Ascending aorta (tissue), 2 donors: ENCODE results near the gene PIM1. TPM values are rescaled to one million over a fixed set of nuclear protein-coding genes. Genes with fewer than 3 reads are reported as not detected.

Experiments used
- DNase-seq, 2 donors: peaks; one replicate each; pipeline ENCODE4 v3.0.0-alpha.2; 2019; ENCODE audit warnings: low spot score in 2 of 2
- H3K27ac ChIP-seq, 2 donors: fragments of 200-600 bp; sonication (generic); one replicate each; pipeline ENCODE4 v1.5.1; 2016 to 2017; ENCODE audit warnings: mild to moderate bottlenecking in 1 of 2
- H3K27me3 ChIP-seq: fragments of 200-600 bp; sonication (generic); one replicate; pipeline ENCODE4 v1.5.1; 2017
- H3K36me3 ChIP-seq, 2 donors: fragments of 200-600 bp; sonication (generic); one replicate each; pipeline ENCODE4 v1.5.1; 2016
- H3K4me1 ChIP-seq, 2 donors: fragments of 200-600 bp; sonication (generic); one replicate each; pipeline ENCODE4 v1.5.1; 2016 to 2017; ENCODE audit warnings: mild to moderate bottlenecking in 1 of 2
- H3K4me3 ChIP-seq, 2 donors: fragments of 200-600 bp; sonication (generic); one replicate each; pipeline ENCODE4 v1.5.1; 2016 to 2017; ENCODE audit warnings: mild to moderate bottlenecking in 1 of 2
- H3K9me3 ChIP-seq, 2 donors: fragments of 200-600 bp; sonication (generic); one replicate each; pipeline ENCODE4 v1.5.1; 2016
- intact Hi-C: fragments of 100-400 bp; cut with DNase I; formaldehyde crosslinking; loops from one replicate; pipeline ENCODE4 v1.15.1; 2023
- total RNA-seq: library from RNA; depleted of rRNA; stranded (reverse); fragments of >200 nt; gene quantifications from one replicate; pipeline ENCODE4 v1.1.0, GENCODE V29; 2016
- TF ChIP-seq, protein P1 (sequence below), 3 experiments: fragments of 200-600 bp in 2 of 3; fragments of 450-650 bp in 1 of 3; sonication (generic) in 2 of 3; IDR thresholded peaks; one replicate each; pipeline ENCODE4 v1.5.1; 2016 to 2019; ENCODE audit warnings: antibody characterized with exemption in 3 of 3, mild to moderate bottlenecking in 1 of 3, moderate library complexity in 1 of 3

The PIM1 gene
- total RNA-seq, 1 donor from 2014 or later, result 17.7 TPM

DNA sequence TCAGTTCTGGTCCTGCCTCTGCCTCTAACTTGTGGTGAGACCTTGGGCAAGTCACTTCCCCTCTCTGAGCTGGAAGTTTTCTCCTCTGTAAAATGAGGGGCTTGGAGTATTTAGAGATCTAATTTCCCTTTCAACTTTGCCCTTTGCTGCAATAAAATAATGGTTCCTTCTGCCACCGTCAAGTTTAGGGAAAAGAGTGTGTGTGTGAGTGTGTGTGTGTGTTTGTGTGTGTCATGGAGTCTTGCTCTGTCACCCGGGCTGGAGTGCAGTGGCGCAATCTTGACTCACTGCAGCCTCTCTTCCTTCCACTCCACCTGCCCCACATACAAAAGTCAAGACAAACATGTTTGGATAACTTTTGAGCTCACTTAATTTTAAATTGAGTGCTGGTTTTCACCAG is 39.2 kb upstream of the PIM1 start:
- Histone ChIP-seq H3K27me3 (no peaks in the 10 kb centered on the region), H3K4me3 (no peak overlapping the region), H3K4me1 (peaks cover 5 to 22% of the 10 kb centered on the region in 2 donors), H3K36me3 (no peaks in the 10 kb centered on the region), H3K27ac (peak overlapping the region; percentile 26 to 73), H3K9me3 (no peaks in the 10 kb centered on the region)
- TF ChIP-seq, protein P1, sequence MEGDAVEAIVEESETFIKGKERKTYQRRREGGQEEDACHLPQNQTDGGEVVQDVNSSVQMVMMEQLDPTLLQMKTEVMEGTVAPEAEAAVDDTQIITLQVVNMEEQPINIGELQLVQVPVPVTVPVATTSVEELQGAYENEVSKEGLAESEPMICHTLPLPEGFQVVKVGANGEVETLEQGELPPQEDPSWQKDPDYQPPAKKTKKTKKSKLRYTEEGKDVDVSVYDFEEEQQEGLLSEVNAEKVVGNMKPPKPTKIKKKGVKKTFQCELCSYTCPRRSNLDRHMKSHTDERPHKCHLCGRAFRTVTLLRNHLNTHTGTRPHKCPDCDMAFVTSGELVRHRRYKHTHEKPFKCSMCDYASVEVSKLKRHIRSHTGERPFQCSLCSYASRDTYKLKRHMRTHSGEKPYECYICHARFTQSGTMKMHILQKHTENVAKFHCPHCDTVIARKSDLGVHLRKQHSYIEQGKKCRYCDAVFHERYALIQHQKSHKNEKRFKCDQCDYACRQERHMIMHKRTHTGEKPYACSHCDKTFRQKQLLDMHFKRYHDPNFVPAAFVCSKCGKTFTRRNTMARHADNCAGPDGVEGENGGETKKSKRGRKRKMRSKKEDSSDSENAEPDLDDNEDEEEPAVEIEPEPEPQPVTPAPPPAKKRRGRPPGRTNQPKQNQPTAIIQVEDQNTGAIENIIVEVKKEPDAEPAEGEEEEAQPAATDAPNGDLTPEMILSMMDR (IDR thresholded peaks at IDR 0.05), result no peak
- DNase-seq, result peak; percentile 39 to 85
- intact Hi-C loops, result loop anchor here (2.0 kb wide), 2 partner anchors 14 to 28 kb away; no protein-coding TSS in a partner anchor

GRCh38 chr6:37131104-37131959 is 38.6 kb upstream of the PIM1 start:
- H3K4me3 ChIP-seq, result no peak overlapping the region
- intact Hi-C loops, result loop anchor here (2.0 kb wide), 2 partner anchors 13 to 29 kb away; no protein-coding TSS in a partner anchor
- H3K27me3 ChIP-seq, result no peaks in the 10 kb centered on the region
- no peaks in the 10 kb centered on the region for H3K9me3 ChIP-seq
- H3K36me3 ChIP-seq, result no peaks in the 10 kb centered on the region
- H3K27ac ChIP-seq, result peak overlapping the region; percentile 69 to 73
- H3K4me1 ChIP-seq, result peaks cover 5 to 24% of the 10 kb centered on the region in 2 donors
- peak; percentile 50 to 87 for DNase-seq
- TF ChIP-seq, protein P1 (IDR thresholded peaks at IDR 0.05), result no peak

DNA sequence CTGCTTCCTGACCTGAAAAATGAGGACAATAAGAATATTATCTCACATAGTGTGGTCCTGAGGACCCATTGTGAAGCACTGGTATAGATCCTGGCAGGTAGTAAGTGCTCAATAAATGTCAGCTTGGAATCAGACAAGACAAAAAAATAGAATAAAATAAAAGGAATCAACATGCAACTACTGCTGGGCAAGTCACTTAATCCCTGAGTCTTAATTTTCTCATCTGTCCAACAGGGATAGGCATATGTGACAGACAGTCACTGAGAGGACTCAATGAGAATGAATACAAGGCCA is 38.0 kb upstream of the PIM1 start:
- H3K4me1 ChIP-seq, result peaks cover 5 to 26% of the 10 kb centered on the region in 2 donors
- no peak overlapping the region for H3K4me3 ChIP-seq
- H3K27me3 ChIP-seq, result no peaks in the 10 kb centered on the region
- H3K27ac ChIP-seq, result peak overlapping the region; percentile 69 to 73
- H3K9me3 ChIP-seq, result no peaks in the 10 kb centered on the region
- H3K36me3 ChIP-seq, result no peaks in the 10 kb centered on the region
- TF ChIP-seq, protein P1 (IDR thresholded peaks at IDR 0.05), result no peak
- intact Hi-C loops, result loop anchor here (2.0 kb wide), 2 partner anchors 13 to 29 kb away; no protein-coding TSS in a partner anchor
- DNase-seq, result no peak

DNA sequence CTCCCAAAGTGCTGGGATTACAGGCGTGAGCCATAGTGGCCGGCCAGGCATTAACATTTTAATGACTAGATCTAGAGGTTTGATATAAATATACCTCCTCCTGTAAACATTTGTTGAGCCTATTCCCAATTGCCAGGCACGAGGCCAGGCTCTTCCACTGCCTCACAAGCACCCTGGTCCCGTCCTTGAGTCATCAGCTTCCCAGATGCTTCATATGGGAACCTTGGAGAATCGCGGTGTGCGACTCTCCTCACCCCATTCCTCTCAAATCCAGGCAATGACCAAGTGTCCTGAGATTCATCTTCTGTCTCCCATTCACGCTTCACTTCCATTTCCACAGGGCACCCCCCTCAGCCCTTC is 35.9 kb upstream of the PIM1 start:
- DNase-seq, result peak in 1 of 2 donors; percentile 69
- Histone ChIP-seq H3K4me3 (no peak overlapping the region), H3K27ac (peak overlapping the region; percentile 87 to 92), H3K36me3 (no peaks in the 10 kb centered on the region), H3K27me3 (no peaks in the 10 kb centered on the region), H3K9me3 (no peaks in the 10 kb centered on the region), H3K4me1 (peaks cover 9 to 35% of the 10 kb centered on the region in 2 donors)
- intact Hi-C loops, result loop anchor here (1.0 to 2.0 kb wide), 2 partner anchors 35 to 109 kb away; no protein-coding TSS in a partner anchor
- TF ChIP-seq, protein P1 (IDR thresholded peaks at IDR 0.05), result no peak

DNA sequence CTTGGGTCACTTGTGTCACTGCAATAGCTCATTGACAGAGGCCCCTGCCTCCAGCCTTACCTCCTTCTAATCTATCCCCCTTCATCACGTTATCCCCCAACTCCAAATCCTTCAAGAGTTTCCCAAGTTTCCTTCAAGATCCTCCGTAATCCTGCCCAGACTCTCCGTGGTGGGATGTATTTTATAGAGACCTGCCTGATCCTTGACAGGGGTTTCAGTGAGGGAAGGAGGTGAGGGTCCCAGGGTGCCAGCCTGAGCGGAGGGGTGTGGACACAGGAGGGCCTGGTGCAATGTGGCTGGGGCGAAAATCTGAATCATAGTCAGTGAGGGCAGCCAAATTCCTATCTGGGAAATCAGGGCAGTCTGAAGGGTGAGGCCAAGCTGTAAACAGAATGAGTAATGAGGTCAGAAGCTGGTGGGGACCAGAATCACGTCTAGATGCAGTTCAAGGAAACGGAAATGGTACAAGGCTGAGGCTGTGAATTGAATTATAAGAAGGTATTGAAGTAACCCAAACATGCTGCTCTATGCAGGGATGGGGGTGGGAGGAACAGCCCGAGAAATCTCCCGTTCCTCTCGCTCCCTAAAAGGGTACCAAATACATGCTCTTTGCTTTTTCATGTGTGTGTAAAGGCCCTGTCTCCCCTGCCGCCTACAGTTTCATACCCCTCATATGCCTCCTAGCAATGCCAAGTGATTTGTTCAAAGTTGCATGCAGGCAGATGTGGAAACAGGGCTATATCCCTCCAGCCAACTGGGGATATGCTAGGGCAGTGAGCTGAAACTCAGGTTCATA is 35.4 kb upstream of the PIM1 start:
- intact Hi-C loops, result loop anchor here (1.0 to 2.0 kb wide), 3 partner anchors 10 to 108 kb away; no protein-coding TSS in a partner anchor
- H3K36me3 ChIP-seq, result no peaks in the 10 kb centered on the region
- TF ChIP-seq, protein P1 (IDR thresholded peaks at IDR 0.05), result no peak
- peak overlapping the region; percentile 87 to 92 for H3K27ac ChIP-seq
- H3K27me3 ChIP-seq, result no peaks in the 10 kb centered on the region
- peak; percentile 63 to 93 for DNase-seq
- H3K4me1 ChIP-seq, result peaks cover 9 to 35% of the 10 kb centered on the region in 2 donors
- no peak overlapping the region for H3K4me3 ChIP-seq
- no peaks in the 10 kb centered on the region for H3K9me3 ChIP-seq
